HCT116 (cell line): Measurements from ENCODE around the gene RNASEH2A. TPM values are rescaled to one million over a fixed set of nuclear protein-coding genes. Genes with fewer than 3 reads are reported as not detected.
"Not testable (repeated sequence)": the region's sequence is repeated elsewhere in the genome, so short reads cannot be mapped to it uniquely, and the experiment has no call there.

Experiments
- ATAC-seq: fragments of 200-7000 bp; cut with Tn5 transposase; 2 replicates; pipeline ENCODE4 v1.9.1; 2020; ENCODE audit warnings: mild to moderate bottlenecking, moderate library complexity
- BruUV-seq: library from RNA; stranded (reverse); fragments of 400-500 nt; replicated peaks from 2 replicates; lab custom pipeline; 2021; lab: Mats Ljungman, UMichigan
- CTCF ChIA-PET: fragments of 300-600 bp; sonication (Branson Sonifier 250); formaldehyde crosslinking; loops from one replicate; lab custom pipeline; 2021; ENCODE audit warnings: antibody characterized with exemption; lab: Charles Lee
- POLR2A ChIA-PET: fragments of 300-600, 350-600 bp; sonication (Branson Sonifier 250); formaldehyde crosslinking; loops from one replicate; lab custom pipeline; 2021; ENCODE audit warnings: antibody characterized with exemption; lab: Charles Lee
- RAD21 ChIA-PET, 2 experiments: fragments of 300-600 bp; sonication (Branson Sonifier 250); formaldehyde crosslinking; loops; one replicate each; lab custom pipeline; 2023; ENCODE audit warnings: low total read pairs in 2 of 2; ENCODE audit not compliant: uncharacterized antibody in 2 of 2, unreplicated experiment in 2 of 2, low non-redundant PET in 1 of 2; lab: Charles Lee
- DNase-seq: peaks from one replicate; pipeline ENCODE4 v3.0.0-alpha.2; 2010; ENCODE audit warnings: low read depth, low spot score
- H2AFZ ChIP-seq: fragments of 200-600 bp; shearing (Covaris generic), sonication (generic); 2 replicates; pipeline ENCODE4 v1.6.1; 2017; ENCODE audit warnings: low read depth, mixed run types, mixed read lengths, antibody characterized with exemption, low read length; ENCODE audit not compliant: poor library complexity, severe bottlenecking
- H3K27ac ChIP-seq: 2 replicates; pipeline ENCODE4 v1.5.1; 2012; ENCODE audit warnings: low read depth, low read length
- H3K27me3 ChIP-seq: fragments of 200-600 bp; sonication (generic); 2 replicates; pipeline ENCODE4 v1.6.1; 2016; ENCODE audit warnings: mixed run types, low read length, mixed read lengths; ENCODE audit not compliant: insufficient read depth
- H3K36me3 ChIP-seq, 2 experiments: fragments of 200-500 bp in 1 of 2; fragments of 200-600 bp in 1 of 2; sonication (Bioruptor generic) in 1 of 2; sonication (generic) in 1 of 2; 2 replicates each; pipeline versions ENCODE4 v1.5.1 to v1.6.1; 2014 to 2016; ENCODE audit warnings: low read length in 2 of 2, inconsistent platforms in 1 of 2, mixed read lengths in 1 of 2, mixed run types in 1 of 2; ENCODE audit not compliant: insufficient read depth in 2 of 2, control insufficient read depth in 1 of 2
- H3K4me1 ChIP-seq, 2 experiments: fragments of 200-600 bp in 1 of 2; sonication (generic) in 1 of 2; 2 replicates each; pipeline versions ENCODE4 v1.5.1 to v1.6.1; 2012 to 2017; ENCODE audit warnings: low read length in 2 of 2, inconsistent platforms in 1 of 2, mild to moderate bottlenecking in 1 of 2, mixed read lengths in 1 of 2, mixed run types in 1 of 2, moderate library complexity in 1 of 2; ENCODE audit not compliant: insufficient read depth in 2 of 2, control insufficient read depth in 1 of 2
- H3K4me2 ChIP-seq: fragments of 200-600 bp; sonication (generic); 2 replicates; pipeline ENCODE4 v1.6.1; 2017; ENCODE audit warnings: mixed run types, low read length, mixed read lengths
- H3K4me3 ChIP-seq, 2 experiments: fragments of 200-600 bp in 1 of 2; sonication (generic) in 1 of 2; replicated peaks in 1 of 2; 2 replicates each; pipeline ENCODE4 v1.5.1; 2011 to 2016; ENCODE audit warnings: low read length in 2 of 2, control low read depth in 1 of 2, low read depth in 1 of 2, mild to moderate bottlenecking in 1 of 2, mixed read lengths in 1 of 2, mixed run types in 1 of 2
- H3K79me2 ChIP-seq: fragments of 200-600 bp; sonication (generic); 2 replicates; pipeline ENCODE4 v1.6.1; 2017; ENCODE audit warnings: mild to moderate bottlenecking, mixed run types, low read length, moderate library complexity, mixed read lengths; ENCODE audit not compliant: insufficient read depth
- H3K9ac ChIP-seq: fragments of 200-600 bp; sonication (generic); 2 replicates; pipeline ENCODE4 v1.6.1; 2016; ENCODE audit warnings: low read length, mixed read lengths
- H3K9me2 ChIP-seq: fragments of 200-600 bp; sonication (generic), shearing (Covaris generic); 2 replicates; pipeline ENCODE4 v1.6.1; 2017; ENCODE audit warnings: mixed run types, mild to moderate bottlenecking, moderate library complexity; ENCODE audit not compliant: insufficient read depth
- H3K9me3 ChIP-seq, 2 experiments: fragments of 200-500 bp in 1 of 2; fragments of 200-600 bp in 1 of 2; sonication (Bioruptor generic) in 1 of 2; sonication (generic) in 1 of 2; 2 replicates each; pipeline ENCODE4 v1.6.1; 2014 to 2017; ENCODE audit warnings: low read length in 2 of 2, mixed read lengths in 2 of 2, inconsistent platforms in 1 of 2, low read depth in 1 of 2, mild to moderate bottlenecking in 1 of 2, mixed run types in 1 of 2, moderate library complexity in 1 of 2; ENCODE audit not compliant: control insufficient read depth in 1 of 2, insufficient read depth in 1 of 2
- H4K20me1 ChIP-seq: fragments of 200-600 bp; sonication (generic), shearing (Covaris generic); 2 replicates; pipeline ENCODE4 v1.6.1; 2017; ENCODE audit warnings: mixed run types, mild to moderate bottlenecking, moderate library complexity; ENCODE audit not compliant: insufficient read depth
- CTCF ChIP-seq, 3 experiments: fragments of 200-600 bp in 1 of 3; sonication (generic) in 1 of 3; IDR thresholded peaks in 2 of 3; conservative IDR thresholded peaks in 1 of 3; 2 replicates each; pipeline ENCODE4 v1.5.1; 2012 to 2017; ENCODE audit warnings: low read depth in 2 of 3, low read length in 2 of 3, antibody characterized with exemption in 1 of 3, borderline replicate concordance in 1 of 3, control low read depth in 1 of 3, mild to moderate bottlenecking in 1 of 3, mixed read lengths in 1 of 3, mixed run types in 1 of 3, moderate library complexity in 1 of 3; ENCODE audit not compliant: insufficient read depth in 1 of 3
- ELF1 ChIP-seq: IDR thresholded peaks from 2 replicates; pipeline ENCODE4 v1.6.1; 2012; ENCODE audit warnings: low read depth, borderline replicate concordance
- EZH2phosphoT487 ChIP-seq: fragments of 200-600 bp; IDR thresholded peaks from 2 replicates; pipeline ENCODE4 v1.6.1; 2018; ENCODE audit warnings: antibody characterized with exemption, borderline replicate concordance
- RAD21 ChIP-seq: IDR thresholded peaks from 2 replicates; pipeline ENCODE4 v1.6.1; 2012; ENCODE audit warnings: low read depth, mild to moderate bottlenecking
- SIN3A ChIP-seq: IDR thresholded peaks from 2 replicates; pipeline ENCODE4 v1.6.1; 2012; ENCODE audit warnings: low read depth
- SRF ChIP-seq: IDR thresholded peaks from 2 replicates; pipeline ENCODE4 v1.6.1; 2012; ENCODE audit warnings: low read depth
- YY1 ChIP-seq: IDR thresholded peaks from 2 replicates; pipeline ENCODE4 v1.6.1; 2011; ENCODE audit warnings: low read length, low read depth, moderate library complexity, mild to moderate bottlenecking; ENCODE audit not compliant: insufficient replicate concordance; ENCODE audit errors: extremely low read depth
- ZNF274 ChIP-seq: fragments of 200-500 bp; sonication (Bioruptor generic); IDR thresholded peaks from 2 replicates; pipeline ENCODE4 v1.6.1; 2014; ENCODE audit warnings: mild to moderate bottlenecking, low read depth, low read length, inconsistent platforms
- intact Hi-C: fragments of 100-400 bp; cut with micrococcal nuclease; formaldehyde crosslinking; loops from 2 replicates; pipeline ENCODE4 v1.10.0; 2022
- total RNA-seq: library from RNA; stranded (reverse); gene quantifications from one replicate; pipeline ENCODE4 v1.2.1, GENCODE V29; 2021; ENCODE audit not compliant: unreplicated experiment

The RNASEH2A gene
- total RNA-seq, 1 experiment from 2014 or later: 54.5 TPM

- TF ChIP-seq ELF1: no peak
- TF ChIP-seq YY1: no peak
- no peak for TF ChIP-seq RAD21
Observed at GRCh38 chr19:12796146-12797071, 10.0 kb upstream of the RNASEH2A start (continued).

- TF ChIP-seq ZNF274: no peak
- TF ChIP-seq SIN3A: no peak
- TF ChIP-seq EZH2phosphoT487: no peak
- TF ChIP-seq SRF: no peak
- TF ChIP-seq CTCF (IDR thresholded peaks at IDR 0.05 in 2 of 3, conservative IDR thresholded peaks at IDR 0.05 in 1 of 3; ENCODE audit: borderline replicate concordance in 1 of 3, insufficient read depth in 1 of 3, low read depth in 2 of 3, low read length in 2 of 3): no peak
- H3K27me3 ChIP-seq: no peaks in the 10 kb centered on the region
- no peak overlapping the region for H3K9ac ChIP-seq
- H4K20me1 ChIP-seq: no peaks in the 10 kb centered on the region
- no peaks in the 10 kb centered on the region for H3K9me3 ChIP-seq
- H2AFZ ChIP-seq: no peak overlapping the region
- CTCF ChIA-PET: interaction anchor here (1.2 to 6.4 kb wide), 3 partner anchors 32 to 50 kb away, joined by 3 to 123 read pairs (median 87); no protein-coding TSS in a partner anchor
- peaks cover 36% of the 10 kb centered on the region for H3K79me2 ChIP-seq
- peaks cover 29 to 64% of the 10 kb centered on the region in 2 experiments for H3K4me1 ChIP-seq
- ATAC-seq (no peak), DNase-seq (no peak)
- H3K27ac ChIP-seq: peak overlapping the region; percentile 70; the same call in 1 of the 2 replicates
- H3K4me2 ChIP-seq: no peak overlapping the region
- no peaks in the 10 kb centered on the region for H3K9me2 ChIP-seq
- RAD21 ChIA-PET: interaction anchor here (1.8 to 3.4 kb wide), 3 partner anchors 19 to 31 kb away, joined by 5 to 15 read pairs (median 12); no protein-coding TSS in a partner anchor
- no TSS peak for BruUV-seq
- H3K4me3 ChIP-seq: no peak overlapping the region
- POLR2A ChIA-PET: interaction anchor here (0.7 kb wide), 1 partner anchor 20 kb away, joined by 3 read pairs; no protein-coding TSS in a partner anchor
- peaks cover 4 to 19% of the 10 kb centered on the region in 2 experiments; a peak in 3 of 4 replicates for H3K36me3 ChIP-seq
- intact Hi-C loops: loop anchor here (2.0 kb wide), 1 partner anchor 120 kb away; no protein-coding TSS in a partner anchor
Observed at GRCh38 chr19:12797141-12797587, 9.2 kb upstream of the RNASEH2A start.

GRCh38 chr19:12797607-12798006, 8.8 kb upstream of the RNASEH2A start:
- H3K4me3 ChIP-seq, H3K27ac ChIP-seq, H3K27me3 ChIP-seq, H3K9ac ChIP-seq, H3K9me2 ChIP-seq, H2AFZ ChIP-seq, H4K20me1 ChIP-seq, H3K9me3 ChIP-seq, H3K4me2 ChIP-seq, DNase-seq, BruUV-seq, ATAC-seq: not testable (repeated sequence)
- Histone ChIP-seq H3K79me2 (peaks cover 31% of the 10 kb centered on the region), H3K36me3 (peaks cover 4 to 19% of the 10 kb centered on the region in 2 experiments; a peak in 3 of 4 replicates), H3K4me1 (peaks cover 32 to 66% of the 10 kb centered on the region in 2 experiments)
- CTCF ChIA-PET: interaction anchor here (0.6 to 6.4 kb wide), 6 partner anchors 8 to 348 kb away, joined by 3 to 123 read pairs (median 4); partner anchors contain the start of gene RNASEH2A
- intact Hi-C loops: loop anchor here (2.0 kb wide), 1 partner anchor 121 kb away; no protein-coding TSS in a partner anchor
- POLR2A ChIA-PET: interaction anchor here (0.7 kb wide), 1 partner anchor 20 kb away, joined by 3 read pairs; no protein-coding TSS in a partner anchor
- RAD21 ChIA-PET: interaction anchor here (1.8 to 3.4 kb wide), 3 partner anchors 20 to 31 kb away, joined by 5 to 15 read pairs (median 12); no protein-coding TSS in a partner anchor
